WTC11 (cell line): ENCODE data around the gene INO80. TPM values are rescaled to one million over a fixed set of nuclear protein-coding genes. Genes with fewer than 3 reads are reported as not detected.

Experiments
- ATAC-seq: fragments of 200-7000 bp; cut with Tn5 transposase; 2 replicates; pipeline ENCODE4 v1.10.0; 2021; ENCODE audit warnings: mild to moderate bottlenecking, moderate library complexity
- CTCF ChIA-PET: fragments of 300-600 bp; sonication (Branson Sonifier 250); formaldehyde crosslinking; loops from one replicate; lab custom pipeline; 2021; ENCODE audit warnings: antibody characterized with exemption; lab: Charles Lee
- POLR2A ChIA-PET: fragments of 350-600 bp; sonication (Branson Sonifier 250); formaldehyde crosslinking; loops from one replicate; lab custom pipeline; 2021; ENCODE audit warnings: antibody characterized with exemption; lab: Charles Lee
- DNase-seq: peaks from one replicate; pipeline ENCODE4 v3.0.0; 2021; ENCODE audit warnings: low spot score
- H3K27ac Mint-ChIP-seq: 2 replicates; pipeline ENCODE4 v1.8.0; 2021; ENCODE audit warnings: mixed read lengths
- H3K27me3 Mint-ChIP-seq: 2 replicates; pipeline ENCODE4 v1.8.0; 2021; ENCODE audit warnings: low read depth, mild to moderate bottlenecking, moderate library complexity, mixed read lengths
- H3K36me3 Mint-ChIP-seq: 2 replicates; pipeline ENCODE4 v1.8.0; 2021; ENCODE audit warnings: mixed read lengths
- H3K4me1 Mint-ChIP-seq: 2 replicates; pipeline ENCODE4 v1.8.0; 2022; ENCODE audit warnings: mixed read lengths
- H3K4me3 Mint-ChIP-seq: 2 replicates; pipeline ENCODE4 v1.8.0; 2021; ENCODE audit warnings: mild to moderate bottlenecking, moderate library complexity, mixed read lengths
- H3K9me3 Mint-ChIP-seq: 2 replicates; pipeline ENCODE4 v1.8.0; 2021; ENCODE audit warnings: mixed read lengths
- ATF1 ChIP-seq: sonication (generic); formaldehyde crosslinking; IDR thresholded peaks from 2 replicates; pipeline ENCODE4 v1.8.1; 2023; ENCODE audit warnings: mild to moderate bottlenecking, moderate library complexity, missing genetic modification reagents
- FOXP1 ChIP-seq: sonication (generic); formaldehyde crosslinking; IDR thresholded peaks from 2 replicates; pipeline ENCODE4 v1.8.0; 2022; ENCODE audit warnings: missing genetic modification reagents, mild to moderate bottlenecking, moderate library complexity, borderline replicate concordance
- GTF2I ChIP-seq: fragments of 250-450 bp; sonication (Bioruptor Pico); conservative IDR thresholded peaks from 2 replicates; pipeline ENCODE4 v1.4.0; 2021; ENCODE audit warnings: mild to moderate bottlenecking
- JAZF1 ChIP-seq: fragments of 250-450 bp; sonication (Bioruptor Pico); IDR thresholded peaks from 2 replicates; pipeline ENCODE4 v1.9.0; 2021; ENCODE audit warnings: moderate library complexity, mild to moderate bottlenecking, inconsistent platforms
- NR1H2 ChIP-seq: sonication (generic); formaldehyde crosslinking; IDR thresholded peaks from 2 replicates; pipeline ENCODE4 v1.9.0; 2021; ENCODE audit warnings: mild to moderate bottlenecking, moderate library complexity, missing genetic modification reagents
- NR2C2 ChIP-seq: sonication (generic); formaldehyde crosslinking; IDR thresholded peaks from 2 replicates; pipeline ENCODE4 v1.8.0; 2022; ENCODE audit warnings: mild to moderate bottlenecking, missing genetic modification reagents
- PRRX2 ChIP-seq: fragments of 250-450 bp; sonication (Bioruptor Pico); IDR thresholded peaks from 2 replicates; pipeline ENCODE4 v1.8.0; 2021; ENCODE audit warnings: mild to moderate bottlenecking
- RELA ChIP-seq: sonication (generic); formaldehyde crosslinking; IDR thresholded peaks from 2 replicates; pipeline ENCODE4 v1.8.1; 2022; ENCODE audit warnings: missing genetic modification reagents, mild to moderate bottlenecking, borderline replicate concordance
- TEAD1 ChIP-seq: sonication (generic); formaldehyde crosslinking; IDR thresholded peaks from 2 replicates; pipeline ENCODE4 v1.8.0; 2022; ENCODE audit warnings: mild to moderate bottlenecking, missing genetic modification reagents
- ZBTB21 ChIP-seq: sonication (generic); formaldehyde crosslinking; IDR thresholded peaks from 2 replicates; pipeline ENCODE4 v1.8.1; 2023; ENCODE audit warnings: mild to moderate bottlenecking, missing genetic modification reagents, borderline replicate concordance
- ZNF232 ChIP-seq: sonication (generic); formaldehyde crosslinking; IDR thresholded peaks from 2 replicates; pipeline ENCODE4 v1.8.0; 2022; ENCODE audit warnings: mild to moderate bottlenecking, missing genetic modification reagents
- ZNF396 ChIP-seq: fragments of 250-450 bp; sonication (Bioruptor Pico); IDR thresholded peaks from 2 replicates; pipeline ENCODE4 v1.8.0; 2021; ENCODE audit warnings: mild to moderate bottlenecking, moderate library complexity, borderline replicate concordance
- ZNF416 ChIP-seq: fragments of 250-450 bp; sonication (Bioruptor Pico); IDR thresholded peaks from 2 replicates; pipeline ENCODE4 v1.9.0; 2021; ENCODE audit warnings: mild to moderate bottlenecking, inconsistent platforms
- ZNF423 ChIP-seq: fragments of 250-450 bp; sonication (Bioruptor Pico); IDR thresholded peaks from 2 replicates; pipeline ENCODE4 v2.1.2; 2022; ENCODE audit warnings: mild to moderate bottlenecking, moderate library complexity
- total RNA-seq: library from RNA; stranded (reverse); gene quantifications from 3 replicates; pipeline ENCODE4 v1.2.3, GENCODE V29; 2021
- TF ChIP-seq, protein P1 (sequence below): fragments of 250-450 bp; sonication (Bioruptor Pico); conservative IDR thresholded peaks from 2 replicates; pipeline ENCODE4 v1.9.0; 2021; ENCODE audit warnings: mild to moderate bottlenecking
- TF ChIP-seq, protein P2 (sequence below): sonication (generic); formaldehyde crosslinking; IDR thresholded peaks from 2 replicates; pipeline ENCODE4 v1.8.0; 2023; ENCODE audit warnings: mild to moderate bottlenecking, missing genetic modification reagents
- TF ChIP-seq, protein P3 (sequence below): fragments of 200-600 bp; IDR thresholded peaks from 2 replicates; pipeline ENCODE4 v1.8.0; 2022; ENCODE audit warnings: antibody characterized with exemption
- TF ChIP-seq, protein P4 (sequence below): sonication (generic); formaldehyde crosslinking; IDR thresholded peaks from 2 replicates; pipeline ENCODE4 v1.8.1; 2023; ENCODE audit warnings: mild to moderate bottlenecking, missing genetic modification reagents, moderate library complexity
- TF ChIP-seq, protein P5 (sequence below): sonication (generic); formaldehyde crosslinking; IDR thresholded peaks from 2 replicates; pipeline ENCODE4 v1.8.1; 2022; ENCODE audit warnings: mild to moderate bottlenecking, moderate library complexity, missing genetic modification reagents

Gene INO80
- total RNA-seq, 1 experiment from 2014 or later, result 20.6 TPM

DNA sequence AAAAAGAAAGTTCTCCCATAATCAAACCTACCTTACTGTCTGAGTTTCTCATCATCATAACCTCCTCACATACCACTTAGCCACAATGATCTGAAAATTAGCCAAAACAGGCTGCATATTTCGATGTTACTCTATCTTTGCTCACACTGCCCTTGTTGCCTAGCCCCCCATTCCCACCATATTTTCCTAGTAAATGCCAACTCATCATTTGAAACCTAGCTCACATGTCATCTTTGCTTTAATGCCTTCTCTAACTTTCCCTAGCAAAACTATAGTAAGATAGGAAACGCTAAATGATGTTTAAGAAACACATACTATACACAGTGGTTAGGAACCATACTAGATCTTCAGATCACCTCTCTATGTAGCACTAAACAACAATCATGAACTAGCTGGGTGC lies 64.9 kb downstream of the INO80 start (continued):
- TF ChIP-seq, protein P1, sequence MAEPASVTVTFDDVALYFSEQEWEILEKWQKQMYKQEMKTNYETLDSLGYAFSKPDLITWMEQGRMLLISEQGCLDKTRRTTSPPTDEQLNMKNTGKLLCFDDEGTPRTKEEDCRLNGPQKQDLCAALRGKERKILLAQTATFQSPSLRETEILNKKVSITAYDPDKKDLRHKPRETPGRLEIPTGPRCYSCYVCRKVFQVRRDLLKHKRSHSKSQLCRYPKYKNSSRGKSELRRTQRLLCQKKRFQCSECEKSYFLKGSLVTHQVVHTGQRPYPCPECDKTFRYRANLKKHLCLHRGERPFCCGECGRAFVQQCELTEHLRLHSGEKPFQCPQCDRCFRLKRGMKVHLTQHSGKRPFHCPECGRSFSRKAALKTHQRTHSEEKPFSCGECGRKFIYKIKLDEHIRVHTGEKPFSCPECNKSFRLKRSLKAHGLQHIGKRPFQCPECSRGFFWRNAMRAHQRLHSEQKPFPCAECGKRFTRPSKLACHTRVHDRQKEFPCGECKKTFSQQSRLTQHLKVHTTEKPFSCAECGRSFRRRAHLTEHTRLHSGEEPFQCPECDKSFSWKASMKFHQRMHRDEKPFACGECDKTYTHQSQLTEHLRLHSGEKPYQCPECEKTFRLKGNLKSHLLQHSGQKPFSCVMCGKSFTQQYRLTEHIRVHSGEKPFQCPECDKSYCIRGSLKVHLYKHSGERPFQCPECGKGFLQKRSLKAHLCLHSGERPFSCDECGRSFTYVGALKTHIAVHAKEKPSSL (CRISPR knock-in tag), result no peak

DNA sequence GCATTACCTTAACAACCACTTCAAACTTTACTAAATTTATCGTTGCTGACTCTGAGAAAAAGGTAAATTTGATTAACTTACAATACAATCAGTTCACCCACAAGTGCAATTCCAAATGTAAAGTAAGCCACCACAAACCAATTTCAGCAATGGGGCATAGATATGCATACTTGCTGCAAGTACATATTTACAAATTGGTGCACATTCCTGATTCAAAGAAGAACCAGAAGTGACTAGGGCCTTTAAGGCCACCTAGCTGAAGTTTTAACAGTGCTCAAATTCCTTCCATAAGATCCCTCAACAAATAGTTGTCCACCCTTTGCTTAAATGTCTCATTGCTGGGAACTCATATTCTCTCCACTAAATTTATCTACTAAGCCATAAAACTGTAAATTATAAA lies 67.2 kb downstream of the INO80 start:
- ChIA-PET POLR2A (no interaction called here), CTCF (no interaction called here)
- H3K4me3 Mint-ChIP-seq, result no peak overlapping the region
- H3K4me1 Mint-ChIP-seq, result no peaks in the 10 kb centered on the region
- no peaks in the 10 kb centered on the region for H3K27me3 Mint-ChIP-seq
- H3K9me3 Mint-ChIP-seq, result no peaks in the 10 kb centered on the region
- H3K27ac Mint-ChIP-seq, result no peak overlapping the region
- DNase-seq (no peak), ATAC-seq (no peak)
- H3K36me3 Mint-ChIP-seq, result peaks cover 65% of the 10 kb centered on the region
- TF ChIP-seq, protein P2, sequence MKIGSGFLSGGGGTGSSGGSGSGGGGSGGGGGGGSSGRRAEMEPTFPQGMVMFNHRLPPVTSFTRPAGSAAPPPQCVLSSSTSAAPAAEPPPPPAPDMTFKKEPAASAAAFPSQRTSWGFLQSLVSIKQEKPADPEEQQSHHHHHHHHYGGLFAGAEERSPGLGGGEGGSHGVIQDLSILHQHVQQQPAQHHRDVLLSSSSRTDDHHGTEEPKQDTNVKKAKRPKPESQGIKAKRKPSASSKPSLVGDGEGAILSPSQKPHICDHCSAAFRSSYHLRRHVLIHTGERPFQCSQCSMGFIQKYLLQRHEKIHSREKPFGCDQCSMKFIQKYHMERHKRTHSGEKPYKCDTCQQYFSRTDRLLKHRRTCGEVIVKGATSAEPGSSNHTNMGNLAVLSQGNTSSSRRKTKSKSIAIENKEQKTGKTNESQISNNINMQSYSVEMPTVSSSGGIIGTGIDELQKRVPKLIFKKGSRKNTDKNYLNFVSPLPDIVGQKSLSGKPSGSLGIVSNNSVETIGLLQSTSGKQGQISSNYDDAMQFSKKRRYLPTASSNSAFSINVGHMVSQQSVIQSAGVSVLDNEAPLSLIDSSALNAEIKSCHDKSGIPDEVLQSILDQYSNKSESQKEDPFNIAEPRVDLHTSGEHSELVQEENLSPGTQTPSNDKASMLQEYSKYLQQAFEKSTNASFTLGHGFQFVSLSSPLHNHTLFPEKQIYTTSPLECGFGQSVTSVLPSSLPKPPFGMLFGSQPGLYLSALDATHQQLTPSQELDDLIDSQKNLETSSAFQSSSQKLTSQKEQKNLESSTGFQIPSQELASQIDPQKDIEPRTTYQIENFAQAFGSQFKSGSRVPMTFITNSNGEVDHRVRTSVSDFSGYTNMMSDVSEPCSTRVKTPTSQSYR (CRISPR knock-in tag), result no peak
- no peak for TF ChIP-seq ZNF396 (CRISPR knock-in tag)
- TF ChIP-seq PRRX2 (CRISPR knock-in tag), result no peak
- no peak for TF ChIP-seq ZNF232

DNA sequence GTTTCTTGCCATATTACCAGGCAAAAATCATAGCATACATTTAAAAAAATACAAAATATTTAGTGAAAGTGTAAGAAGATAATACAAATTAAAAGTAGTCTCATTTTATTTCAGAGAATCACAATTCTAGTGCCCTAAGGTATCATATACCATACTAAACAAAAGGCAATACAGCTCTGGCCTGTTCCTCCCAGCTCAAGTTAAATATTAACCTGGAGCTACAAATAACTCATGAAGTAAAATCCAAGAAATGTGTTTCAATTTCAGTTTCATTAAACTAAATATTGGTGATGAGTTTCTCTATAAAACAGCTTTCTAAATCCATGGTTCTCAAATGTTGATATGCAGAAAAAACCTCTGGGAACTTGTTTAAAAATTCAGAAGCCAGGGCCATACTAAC lies 67.7 kb downstream of the INO80 start:
- no peaks in the 10 kb centered on the region for H3K27me3 Mint-ChIP-seq
- POLR2A ChIA-PET, result no interaction called here
- TF ChIP-seq ZNF416, result no peak
- TF ChIP-seq, protein P3, sequence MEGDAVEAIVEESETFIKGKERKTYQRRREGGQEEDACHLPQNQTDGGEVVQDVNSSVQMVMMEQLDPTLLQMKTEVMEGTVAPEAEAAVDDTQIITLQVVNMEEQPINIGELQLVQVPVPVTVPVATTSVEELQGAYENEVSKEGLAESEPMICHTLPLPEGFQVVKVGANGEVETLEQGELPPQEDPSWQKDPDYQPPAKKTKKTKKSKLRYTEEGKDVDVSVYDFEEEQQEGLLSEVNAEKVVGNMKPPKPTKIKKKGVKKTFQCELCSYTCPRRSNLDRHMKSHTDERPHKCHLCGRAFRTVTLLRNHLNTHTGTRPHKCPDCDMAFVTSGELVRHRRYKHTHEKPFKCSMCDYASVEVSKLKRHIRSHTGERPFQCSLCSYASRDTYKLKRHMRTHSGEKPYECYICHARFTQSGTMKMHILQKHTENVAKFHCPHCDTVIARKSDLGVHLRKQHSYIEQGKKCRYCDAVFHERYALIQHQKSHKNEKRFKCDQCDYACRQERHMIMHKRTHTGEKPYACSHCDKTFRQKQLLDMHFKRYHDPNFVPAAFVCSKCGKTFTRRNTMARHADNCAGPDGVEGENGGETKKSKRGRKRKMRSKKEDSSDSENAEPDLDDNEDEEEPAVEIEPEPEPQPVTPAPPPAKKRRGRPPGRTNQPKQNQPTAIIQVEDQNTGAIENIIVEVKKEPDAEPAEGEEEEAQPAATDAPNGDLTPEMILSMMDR, result no peak
- TF ChIP-seq JAZF1, result no peak
- no peak for TF ChIP-seq ZNF232
- TF ChIP-seq ZBTB21, result no peak
- TF ChIP-seq, protein P4, sequence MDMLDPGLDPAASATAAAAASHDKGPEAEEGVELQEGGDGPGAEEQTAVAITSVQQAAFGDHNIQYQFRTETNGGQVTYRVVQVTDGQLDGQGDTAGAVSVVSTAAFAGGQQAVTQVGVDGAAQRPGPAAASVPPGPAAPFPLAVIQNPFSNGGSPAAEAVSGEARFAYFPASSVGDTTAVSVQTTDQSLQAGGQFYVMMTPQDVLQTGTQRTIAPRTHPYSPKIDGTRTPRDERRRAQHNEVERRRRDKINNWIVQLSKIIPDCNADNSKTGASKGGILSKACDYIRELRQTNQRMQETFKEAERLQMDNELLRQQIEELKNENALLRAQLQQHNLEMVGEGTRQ (CRISPR knock-in tag), result no peak
- TF ChIP-seq GTF2I, result no peak
- TF ChIP-seq ZNF423 (CRISPR knock-in tag), result no peak
- TF ChIP-seq FOXP1 (CRISPR knock-in tag), result no peak
- TF ChIP-seq TEAD1 (CRISPR knock-in tag), result no peak
- TF ChIP-seq NR2C2 (CRISPR knock-in tag), result no peak
- no peak for TF ChIP-seq NR1H2 (CRISPR knock-in tag)
- TF ChIP-seq ATF1 (CRISPR knock-in tag), result no peak
- TF ChIP-seq RELA (CRISPR knock-in tag), result no peak
- TF ChIP-seq, protein P5, sequence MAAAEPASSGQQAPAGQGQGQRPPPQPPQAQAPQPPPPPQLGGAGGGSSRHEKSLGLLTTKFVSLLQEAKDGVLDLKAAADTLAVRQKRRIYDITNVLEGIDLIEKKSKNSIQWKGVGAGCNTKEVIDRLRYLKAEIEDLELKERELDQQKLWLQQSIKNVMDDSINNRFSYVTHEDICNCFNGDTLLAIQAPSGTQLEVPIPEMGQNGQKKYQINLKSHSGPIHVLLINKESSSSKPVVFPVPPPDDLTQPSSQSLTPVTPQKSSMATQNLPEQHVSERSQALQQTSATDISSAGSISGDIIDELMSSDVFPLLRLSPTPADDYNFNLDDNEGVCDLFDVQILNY (CRISPR knock-in tag), result no peak
- TF ChIP-seq, all 79 proteins: peak for 0
- DNase-seq (no peak), ATAC-seq (no peak)
- Mint-ChIP-seq H3K4me3 (no peak overlapping the region), H3K4me1 (no peaks in the 10 kb centered on the region), H3K27ac (no peak overlapping the region), H3K9me3 (no peaks in the 10 kb centered on the region), H3K36me3 (peaks cover 65% of the 10 kb centered on the region)
- CTCF ChIA-PET, result no interaction called here
